AG10803 (cell line): Measurements from ENCODE around the gene PPIP5K2.
A peak's percentile ranks its signal among the peaks of the same experiment; 100 is the strongest.

ENCODE experiments used
- DNase-seq: peaks from one replicate; pipeline ENCODE4 v3.0.0; 2010; ENCODE audit warnings: low read depth
- H3K4me3 ChIP-seq: 2 replicates; pipeline ENCODE4 v1.5.1; 2011; ENCODE audit warnings: mild to moderate bottlenecking, low read length, control low read depth
- TF ChIP-seq, protein P1 (sequence below): conservative IDR thresholded peaks from 2 replicates; pipeline ENCODE4 v1.5.1; 2011; ENCODE audit warnings: mild to moderate bottlenecking, low read length, control low read depth, inconsistent platforms

The PPIP5K2 gene

DNA sequence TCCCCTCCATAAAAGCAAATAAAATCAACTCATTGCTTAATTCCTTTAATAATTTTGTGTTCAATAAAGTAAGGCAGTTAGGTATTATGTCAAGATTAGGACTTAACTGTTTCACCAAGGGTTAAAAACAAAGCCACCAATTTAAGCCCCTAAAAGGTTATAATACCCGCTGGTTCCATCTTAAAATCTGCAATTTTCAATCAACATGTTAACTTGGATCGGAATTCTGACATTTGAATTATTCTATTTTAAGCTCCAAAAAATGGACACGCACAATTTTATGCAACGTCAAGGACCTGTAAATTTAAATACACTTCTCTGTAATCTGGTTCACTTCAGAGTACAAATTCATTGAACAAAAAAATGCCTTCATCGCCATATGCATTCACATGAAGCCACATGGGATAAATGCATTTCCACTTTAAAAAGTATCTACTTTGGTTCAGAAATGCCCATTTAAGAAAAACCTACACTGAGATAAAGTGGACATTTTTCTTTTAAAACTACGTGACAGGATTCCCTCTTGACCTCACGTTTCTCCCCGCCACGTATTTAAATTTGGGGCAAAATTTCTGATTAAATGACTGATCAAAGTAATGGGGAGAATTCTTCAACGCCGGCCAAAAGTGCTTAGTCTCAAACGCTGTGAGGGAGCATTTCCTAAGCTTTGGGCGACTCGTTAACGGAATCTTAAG, 884 bp upstream of the PPIP5K2 start:
- peak; percentile 5 for DNase-seq
- TF ChIP-seq, protein P1, sequence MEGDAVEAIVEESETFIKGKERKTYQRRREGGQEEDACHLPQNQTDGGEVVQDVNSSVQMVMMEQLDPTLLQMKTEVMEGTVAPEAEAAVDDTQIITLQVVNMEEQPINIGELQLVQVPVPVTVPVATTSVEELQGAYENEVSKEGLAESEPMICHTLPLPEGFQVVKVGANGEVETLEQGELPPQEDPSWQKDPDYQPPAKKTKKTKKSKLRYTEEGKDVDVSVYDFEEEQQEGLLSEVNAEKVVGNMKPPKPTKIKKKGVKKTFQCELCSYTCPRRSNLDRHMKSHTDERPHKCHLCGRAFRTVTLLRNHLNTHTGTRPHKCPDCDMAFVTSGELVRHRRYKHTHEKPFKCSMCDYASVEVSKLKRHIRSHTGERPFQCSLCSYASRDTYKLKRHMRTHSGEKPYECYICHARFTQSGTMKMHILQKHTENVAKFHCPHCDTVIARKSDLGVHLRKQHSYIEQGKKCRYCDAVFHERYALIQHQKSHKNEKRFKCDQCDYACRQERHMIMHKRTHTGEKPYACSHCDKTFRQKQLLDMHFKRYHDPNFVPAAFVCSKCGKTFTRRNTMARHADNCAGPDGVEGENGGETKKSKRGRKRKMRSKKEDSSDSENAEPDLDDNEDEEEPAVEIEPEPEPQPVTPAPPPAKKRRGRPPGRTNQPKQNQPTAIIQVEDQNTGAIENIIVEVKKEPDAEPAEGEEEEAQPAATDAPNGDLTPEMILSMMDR = no peak
- peak overlapping the region; percentile 95 for H3K4me3 ChIP-seq

DNA sequence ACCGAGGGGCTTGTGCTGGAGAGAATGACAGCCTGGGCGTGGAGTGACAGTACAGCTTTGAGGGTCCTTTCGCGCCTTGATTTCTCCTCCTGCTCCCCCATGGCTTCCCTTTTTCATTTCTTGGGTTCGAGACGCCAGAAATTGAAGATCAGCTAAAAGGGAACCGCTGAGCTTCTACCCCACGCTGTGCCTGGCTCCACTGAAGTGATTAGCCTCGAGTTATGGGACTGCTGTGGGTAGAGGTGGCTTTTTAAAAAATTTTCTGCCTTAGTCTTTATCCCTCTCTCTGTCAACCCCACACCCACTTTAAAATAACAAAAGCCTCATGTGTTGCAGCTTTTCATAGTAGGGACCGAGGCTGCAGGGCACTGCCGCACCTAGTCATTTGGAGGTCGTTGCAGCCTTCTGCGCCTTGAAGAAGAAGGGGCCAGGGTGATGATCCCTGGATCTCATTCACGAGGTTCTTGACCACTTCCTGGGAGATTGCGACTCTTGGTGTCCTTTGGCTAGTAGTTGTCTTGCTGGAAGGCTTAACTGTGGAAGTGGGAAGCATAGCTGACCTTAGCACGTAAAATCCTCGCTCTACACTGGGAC, 603 bp downstream of the PPIP5K2 start:
- peak; percentile 33 for DNase-seq
- peak overlapping the region; percentile 95 for H3K4me3 ChIP-seq
- TF ChIP-seq, protein P1 = no peak

DNA sequence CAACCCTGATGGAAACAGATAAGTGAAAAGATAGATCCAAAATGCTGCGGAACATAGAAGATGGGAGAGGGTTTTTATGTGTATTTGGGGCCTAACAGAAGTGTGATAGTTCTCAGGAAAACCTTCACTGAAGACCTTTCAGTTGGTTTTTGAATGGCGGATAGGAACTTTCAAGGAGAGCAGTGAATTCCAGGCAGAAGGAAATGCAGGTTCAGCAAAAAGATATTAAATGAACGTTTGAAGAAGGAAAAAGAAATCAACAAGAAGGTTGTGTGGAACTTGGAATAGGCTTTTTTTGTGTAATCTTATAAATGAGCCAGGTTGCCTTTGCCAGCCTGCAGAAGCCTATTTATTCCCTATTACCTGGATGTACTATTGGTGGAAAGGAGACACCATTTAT, 2.1 kb downstream of the PPIP5K2 start:
- no peak for DNase-seq
- H3K4me3 ChIP-seq = no peak overlapping the region
- TF ChIP-seq, protein P1 = no peak

DNA sequence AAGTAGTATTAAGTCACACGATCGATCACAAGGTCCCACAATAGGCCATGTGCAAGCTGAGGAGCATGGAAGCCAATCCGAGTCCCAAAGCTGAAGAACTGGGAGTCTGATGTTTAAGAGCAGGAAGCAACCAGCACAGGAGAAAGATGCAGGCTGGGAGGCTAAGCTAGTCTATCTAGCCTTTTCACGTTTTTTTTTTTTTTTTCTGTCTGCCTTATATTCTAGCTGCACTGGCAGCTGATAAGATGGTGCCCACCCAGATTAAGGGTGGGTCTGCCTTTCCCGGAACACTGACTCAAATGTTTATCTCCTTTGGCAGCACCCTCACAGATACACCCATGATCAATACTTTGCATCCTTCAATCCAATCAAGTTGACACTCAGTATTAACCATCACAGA, 6.5 kb downstream of the PPIP5K2 start:
- TF ChIP-seq, protein P1 = no peak
- H3K4me3 ChIP-seq = no peak overlapping the region
- no peak for DNase-seq

DNA sequence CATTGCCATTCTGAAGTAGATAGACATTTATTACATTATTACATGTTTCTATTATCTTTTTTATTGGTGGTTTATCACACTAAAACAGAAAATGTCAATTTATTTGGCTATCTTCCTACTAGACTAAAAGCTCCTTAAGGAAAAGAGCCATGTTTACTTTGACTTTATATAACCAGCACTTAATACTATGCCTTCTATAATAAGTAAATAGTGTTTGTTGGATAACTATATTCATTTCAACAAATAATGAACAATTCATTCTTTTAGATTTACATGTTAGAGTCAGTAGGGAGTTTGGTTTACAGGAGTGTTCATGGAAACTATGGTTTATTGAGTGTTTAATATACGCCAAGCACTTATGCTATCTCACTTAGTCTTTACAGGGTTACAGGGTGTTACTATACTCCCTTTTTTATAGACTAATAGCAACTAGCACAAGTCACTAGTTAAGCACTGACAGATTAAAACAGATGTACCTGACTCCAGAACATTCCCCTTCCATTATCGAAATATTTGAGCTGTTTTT, 7.3 kb downstream of the PPIP5K2 start:
- no peak overlapping the region for H3K4me3 ChIP-seq
- TF ChIP-seq, protein P1 = no peak
- no peak for DNase-seq

DNA sequence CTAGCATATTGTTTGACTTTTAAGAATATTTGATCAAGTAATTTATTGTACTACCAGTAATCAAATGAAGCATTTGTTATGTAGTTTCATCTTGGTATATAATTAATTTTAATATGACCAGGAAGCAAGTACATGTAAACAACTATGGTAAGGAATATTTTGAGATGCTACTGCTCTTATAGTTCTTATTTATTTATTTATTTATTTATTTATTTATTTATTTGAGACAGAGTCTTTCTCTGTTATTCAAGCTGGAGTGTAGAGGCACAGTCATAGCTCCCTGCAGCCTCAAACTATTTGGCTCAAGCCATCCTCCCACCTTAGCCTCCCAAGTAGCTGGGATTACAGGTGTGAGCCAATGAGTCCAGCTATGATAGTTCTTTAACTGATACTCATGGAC, 8.1 kb downstream of the PPIP5K2 start:
- no peak overlapping the region for H3K4me3 ChIP-seq
- TF ChIP-seq, protein P1 = no peak
- no peak for DNase-seq

DNA sequence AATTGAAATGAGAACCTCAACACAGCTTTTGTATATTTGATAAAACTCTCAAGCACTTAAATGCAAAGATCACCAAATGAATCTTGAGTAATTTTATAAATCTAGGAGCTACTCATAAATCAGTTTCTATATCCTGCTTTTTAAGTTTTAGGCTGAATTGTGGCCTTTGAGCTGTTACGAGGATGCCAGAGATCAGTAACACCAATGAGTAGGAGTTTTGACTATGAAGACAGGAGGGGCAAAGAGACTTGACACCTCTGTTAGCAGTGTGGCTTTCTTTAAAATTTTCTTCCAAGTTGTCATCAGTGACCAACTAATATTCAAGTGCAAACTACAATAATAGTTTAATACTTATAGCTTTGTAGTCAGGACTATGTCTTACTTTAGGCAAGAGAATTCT, 12.6 kb downstream of the PPIP5K2 start:
- no peak for DNase-seq
- TF ChIP-seq, protein P1 = no peak

More for the DNA sequence above, 12.6 kb downstream of the PPIP5K2 start:
- no peak overlapping the region for H3K4me3 ChIP-seq
